MM.1S (cell line): ENCODE results near the gene PPP2R5E.

Source experiments
- CTCF ChIP-seq: fragments of 300-600 bp; sonication (generic); IDR thresholded peaks from 2 replicates; pipeline ENCODE4 v1.5.1; 2016; ENCODE audit warnings: antibody characterized with exemption, low read length, mixed read lengths
- EZH2 ChIP-seq: fragments of 300-600 bp; sonication (generic); optimal IDR thresholded peaks from 2 replicates; pipeline ENCODE3; 2017; ENCODE audit warnings: low read depth, mild to moderate bottlenecking, antibody characterized with exemption, low read length, mixed read lengths

GRCh38 chr14:63477556-63477955, 65.6 kb downstream of the PPP2R5E start:
- TF ChIP-seq CTCF, result no peak
- no peak for TF ChIP-seq EZH2
